GM12891 (cell line): Measurements from ENCODE around the gene TMPRSS4.

Experiments
- POLR2A ChIP-seq: IDR thresholded peaks from 2 replicates; pipeline ENCODE4 v1.6.1; 2011; ENCODE audit warnings: low read depth, low read length, control low read depth
- POLR2AphosphoS5 ChIP-seq: IDR thresholded peaks from 2 replicates; pipeline ENCODE4 v1.6.1; 2011; ENCODE audit warnings: low read depth, low read length, control low read depth
- TAF1 ChIP-seq: IDR thresholded peaks from 2 replicates; pipeline ENCODE4 v1.6.1; 2011; ENCODE audit warnings: low read depth, low read length, control low read depth

- TF ChIP-seq POLR2A (no peak), POLR2AphosphoS5 (no peak), TAF1 (no peak)
Observed at GRCh38 chr11:118095967-118096367, 19.1 kb downstream of the TMPRSS4 start.
